H9 (cell line): ENCODE data around the gene RUNX1. TPM values are rescaled to one million over a fixed set of nuclear protein-coding genes. Genes with fewer than 3 reads are reported as not detected.

ENCODE experiments used
- DNase-seq: peaks from one replicate; pipeline ENCODE4 v3.0.0-alpha.2; 2017
- H2AFZ ChIP-seq: one replicate; pipeline ENCODE4 v1.6.1; 2013; ENCODE audit warnings: mild to moderate bottlenecking, low read length, control low read depth, moderate library complexity
- H2AK5ac ChIP-seq: 2 replicates; pipeline ENCODE4 v1.6.1; 2013; ENCODE audit warnings: low read length, control low read depth, mixed read lengths; ENCODE audit not compliant: insufficient read length
- H2BK120ac ChIP-seq: one replicate; pipeline ENCODE4 v1.6.1; 2013; ENCODE audit warnings: low read depth, mild to moderate bottlenecking, low read length, control low read depth, inconsistent platforms; ENCODE audit not compliant: poor library complexity, severe bottlenecking
- H2BK12ac ChIP-seq: 2 replicates; pipeline ENCODE4 v1.6.1; 2013; ENCODE audit warnings: low read length, control low read depth, mixed read lengths, low read depth; ENCODE audit not compliant: insufficient read length
- H2BK15ac ChIP-seq: 2 replicates; pipeline ENCODE4 v1.6.1; 2013; ENCODE audit warnings: low read depth, low read length, control low read depth
- H2BK20ac ChIP-seq: one replicate; pipeline ENCODE4 v1.6.1; 2013; ENCODE audit warnings: low read depth, mild to moderate bottlenecking, low read length, control low read depth, inconsistent platforms; ENCODE audit not compliant: poor library complexity, severe bottlenecking
- H2BK5ac ChIP-seq: 2 replicates; pipeline ENCODE4 v1.6.1; 2013; ENCODE audit warnings: low read length, control low read depth, mixed read lengths; ENCODE audit not compliant: insufficient read length
- H3K14ac ChIP-seq: 2 replicates; pipeline ENCODE4 v1.6.1; 2013; ENCODE audit warnings: low read length, control low read depth; ENCODE audit not compliant: insufficient read depth
- H3K18ac ChIP-seq: 2 replicates; pipeline ENCODE4 v1.6.1; 2013; ENCODE audit warnings: low read depth, mild to moderate bottlenecking, mixed read lengths, low read length, control low read depth; ENCODE audit not compliant: insufficient read length
- H3K23ac ChIP-seq: 2 replicates; pipeline ENCODE4 v1.6.1; 2013; ENCODE audit warnings: low read length, control low read depth, mixed read lengths, low read depth; ENCODE audit not compliant: insufficient read length
- H3K23me2 ChIP-seq: 2 replicates; pipeline ENCODE4 v1.6.1; 2013; ENCODE audit warnings: low read depth, mild to moderate bottlenecking, mixed read lengths, low read length, control low read depth; ENCODE audit not compliant: insufficient read length, poor library complexity, severe bottlenecking
- H3K27ac ChIP-seq: 2 replicates; pipeline ENCODE4 v1.5.1; 2013; ENCODE audit warnings: low read length, control low read depth, mixed read lengths, low read depth; ENCODE audit not compliant: insufficient read length
- H3K27me3 ChIP-seq: 2 replicates; pipeline ENCODE4 v1.6.1; 2013; ENCODE audit warnings: low read length, control low read depth, inconsistent platforms; ENCODE audit not compliant: insufficient read depth
- H3K4ac ChIP-seq: 2 replicates; pipeline ENCODE4 v1.6.1; 2013; ENCODE audit warnings: low read depth, mild to moderate bottlenecking, control low read depth, inconsistent platforms, low read length, moderate library complexity
- H3K4me1 ChIP-seq: 2 replicates; pipeline ENCODE4 v1.6.1; 2013; ENCODE audit warnings: low read length, control low read depth, inconsistent platforms; ENCODE audit not compliant: insufficient read depth
- H3K4me2 ChIP-seq: 2 replicates; pipeline ENCODE4 v1.6.1; 2013; ENCODE audit warnings: low read length, control low read depth, mixed read lengths; ENCODE audit not compliant: insufficient read length, insufficient read depth
- H3K56ac ChIP-seq: 2 replicates; pipeline ENCODE4 v1.6.1; 2013; ENCODE audit warnings: low read depth, mild to moderate bottlenecking, mixed read lengths, low read length, control low read depth; ENCODE audit not compliant: insufficient read length
- H3K79me1 ChIP-seq: 2 replicates; pipeline ENCODE4 v1.6.1; 2013; ENCODE audit warnings: low read depth, mild to moderate bottlenecking, moderate library complexity, low read length, control low read depth, inconsistent platforms; ENCODE audit not compliant: insufficient read depth, poor library complexity, severe bottlenecking
- H3K79me2 ChIP-seq: 2 replicates; pipeline ENCODE4 v1.6.1; 2013; ENCODE audit warnings: low read length, control low read depth, inconsistent platforms; ENCODE audit not compliant: insufficient read depth
- H3K9ac ChIP-seq: 2 replicates; pipeline ENCODE4 v1.6.1; 2013; ENCODE audit warnings: low read length, control low read depth, mixed read lengths; ENCODE audit not compliant: insufficient read length; ENCODE audit errors: extremely low read depth
- H3K9me3 ChIP-seq: one replicate; pipeline ENCODE4 v1.6.1; 2013; ENCODE audit warnings: low read depth, low read length, inconsistent platforms; ENCODE audit not compliant: control insufficient read depth
- H3T11ph ChIP-seq: one replicate; pipeline ENCODE4 v1.6.1; 2013; ENCODE audit warnings: mild to moderate bottlenecking, low read length, control low read depth, inconsistent platforms
- H4K20me1 ChIP-seq: one replicate; pipeline ENCODE4 v1.6.1; 2013; ENCODE audit not compliant: control insufficient read depth, insufficient read length, insufficient read depth
- H4K5ac ChIP-seq: 2 replicates; pipeline ENCODE4 v1.6.1; 2013; ENCODE audit warnings: low read depth, mild to moderate bottlenecking, mixed read lengths, low read length, control low read depth; ENCODE audit not compliant: insufficient read length
- H4K8ac ChIP-seq: replicated peaks from 2 replicates; pipeline ENCODE4 v1.6.1; 2013; ENCODE audit warnings: low read length, control low read depth, mixed read lengths, low read depth; ENCODE audit not compliant: insufficient read length
- H4K91ac ChIP-seq: 2 replicates; pipeline ENCODE4 v1.6.1; 2013; ENCODE audit warnings: low read depth, mild to moderate bottlenecking, moderate library complexity, mixed read lengths, low read length, control low read depth; ENCODE audit not compliant: insufficient read length
- H3K27ac Mint-ChIP-seq, 3 experiments: 2 replicates in 2 of 3; 3 replicates in 1 of 3; pipeline ENCODE4 v1.8.0; 2020 to 2021; ENCODE audit warnings: mixed read lengths in 3 of 3, mild to moderate bottlenecking in 1 of 3, moderate library complexity in 1 of 3
- H3K27me3 Mint-ChIP-seq: 2 replicates; pipeline ENCODE4 v1.8.0; 2021; ENCODE audit warnings: low read depth, mild to moderate bottlenecking, moderate library complexity, mixed read lengths
- H3K36me3 Mint-ChIP-seq, 3 experiments: 2 replicates in 2 of 3; 3 replicates in 1 of 3; pipeline ENCODE4 v1.8.0; 2020 to 2021; ENCODE audit warnings: low read depth in 3 of 3, mixed read lengths in 3 of 3; ENCODE audit not compliant: insufficient read depth in 1 of 3
- H3K4me1 Mint-ChIP-seq, 2 experiments: 2 replicates each; pipeline ENCODE4 v1.8.0; 2020; ENCODE audit warnings: mixed read lengths in 2 of 2
- H3K4me3 Mint-ChIP-seq, 2 experiments: 2 replicates in 1 of 2; 3 replicates in 1 of 2; pipeline ENCODE4 v1.8.0; 2020 to 2021; ENCODE audit warnings: mild to moderate bottlenecking in 2 of 2, mixed read lengths in 2 of 2, moderate library complexity in 1 of 2
- H3K9me3 Mint-ChIP-seq, 2 experiments: 2 replicates in 1 of 2; 3 replicates in 1 of 2; pipeline ENCODE4 v1.8.0; 2020; ENCODE audit warnings: mild to moderate bottlenecking in 2 of 2, mixed read lengths in 2 of 2, moderate library complexity in 1 of 2
- total RNA-seq: library from RNA; stranded (reverse); gene quantifications from 2 replicates; pipeline ENCODE4 v1.2.1, GENCODE V29; 2021
- TF ChIP-seq, protein P1 (sequence below): fragments of 200-600 bp; sonication (generic); conservative IDR thresholded peaks from 3 replicates; pipeline ENCODE4 v1.8.0; 2021; ENCODE audit warnings: antibody characterized with exemption, mild to moderate bottlenecking

RUNX1 gene
- total RNA-seq, 1 experiment from 2014 or later = 0.72 TPM

GRCh38 chr21:34906401-34906800, 142.7 kb downstream of the RUNX1 start:
- Histone ChIP-seq H4K20me1 (no peaks in the 10 kb centered on the region), H3K27ac (no peak overlapping the region), H3K9ac (no peak overlapping the region), H3K9me3 (no peaks in the 10 kb centered on the region), H3K23ac (no peak overlapping the region), H2BK20ac (no peak overlapping the region), H3K79me2 (no peaks in the 10 kb centered on the region), H4K91ac (no peak overlapping the region), H3K4ac (no peak overlapping the region), H4K5ac (no peak overlapping the region), H3K4me1 (no peaks in the 10 kb centered on the region), H2AFZ (no peak overlapping the region), H3K4me2 (no peak overlapping the region), H3K56ac (no peak overlapping the region), H3T11ph (no peak overlapping the region), H3K79me1 (no peaks in the 10 kb centered on the region), H3K18ac (no peak overlapping the region), H3K14ac (no peak overlapping the region), H2BK15ac (no peak overlapping the region), H3K23me2 (no peaks in the 10 kb centered on the region), H2BK5ac (no peak overlapping the region), H2BK12ac (no peak overlapping the region), H4K8ac (no peak overlapping the region), H2AK5ac (no peak overlapping the region), H2BK120ac (no peak overlapping the region), H3K27me3 (no peaks in the 10 kb centered on the region)
- TF ChIP-seq, protein P1, sequence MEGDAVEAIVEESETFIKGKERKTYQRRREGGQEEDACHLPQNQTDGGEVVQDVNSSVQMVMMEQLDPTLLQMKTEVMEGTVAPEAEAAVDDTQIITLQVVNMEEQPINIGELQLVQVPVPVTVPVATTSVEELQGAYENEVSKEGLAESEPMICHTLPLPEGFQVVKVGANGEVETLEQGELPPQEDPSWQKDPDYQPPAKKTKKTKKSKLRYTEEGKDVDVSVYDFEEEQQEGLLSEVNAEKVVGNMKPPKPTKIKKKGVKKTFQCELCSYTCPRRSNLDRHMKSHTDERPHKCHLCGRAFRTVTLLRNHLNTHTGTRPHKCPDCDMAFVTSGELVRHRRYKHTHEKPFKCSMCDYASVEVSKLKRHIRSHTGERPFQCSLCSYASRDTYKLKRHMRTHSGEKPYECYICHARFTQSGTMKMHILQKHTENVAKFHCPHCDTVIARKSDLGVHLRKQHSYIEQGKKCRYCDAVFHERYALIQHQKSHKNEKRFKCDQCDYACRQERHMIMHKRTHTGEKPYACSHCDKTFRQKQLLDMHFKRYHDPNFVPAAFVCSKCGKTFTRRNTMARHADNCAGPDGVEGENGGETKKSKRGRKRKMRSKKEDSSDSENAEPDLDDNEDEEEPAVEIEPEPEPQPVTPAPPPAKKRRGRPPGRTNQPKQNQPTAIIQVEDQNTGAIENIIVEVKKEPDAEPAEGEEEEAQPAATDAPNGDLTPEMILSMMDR = no peak
- no peak overlapping the region for H3K27ac Mint-ChIP-seq
- H3K36me3 Mint-ChIP-seq = no peaks in the 10 kb centered on the region
- H3K9me3 Mint-ChIP-seq = no peaks in the 10 kb centered on the region
- DNase-seq = no peak
- no peak overlapping the region for H3K4me3 Mint-ChIP-seq
- H3K27me3 Mint-ChIP-seq = no peaks in the 10 kb centered on the region; the same call in 1 of the 2 replicates
- H3K4me1 Mint-ChIP-seq = peaks cover 15 to 19% of the 10 kb centered on the region in 2 experiments
